NCI-H146 (cell line): ENCODE results near the gene GMNN.
"Not testable (repeated sequence)": the region's sequence is repeated elsewhere in the genome, so short reads cannot be mapped to it uniquely, and the experiment has no call there.

Experiments
- DNase-seq: peaks from one replicate; lab custom pipeline; 2025; lab: John Stamatoyannopoulos, UW

Gene GMNN

DNA sequence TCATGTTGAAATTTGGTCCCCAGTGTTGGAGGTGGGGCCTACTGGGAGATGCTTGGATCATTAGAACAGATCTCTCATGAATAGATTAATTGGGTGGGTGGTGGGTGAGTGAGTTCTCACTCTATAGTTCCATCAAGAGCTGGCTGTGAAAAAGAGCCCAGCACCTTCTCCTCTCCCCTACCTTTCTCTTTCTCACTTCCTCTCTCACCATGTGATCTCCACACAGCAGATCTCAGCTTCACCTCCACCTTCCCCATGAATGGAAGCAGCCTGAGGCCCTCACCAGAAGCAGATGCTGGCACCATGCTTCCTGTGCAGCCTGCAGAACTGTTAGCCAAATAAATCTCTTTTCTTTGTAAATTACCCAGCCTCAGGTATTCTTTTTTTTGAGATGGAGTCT lies 12.9 kb upstream of the GMNN start:
- DNase-seq = no peak

GRCh38 chr6:24763578-24763977 lies 11.2 kb upstream of the GMNN start:
- peak; percentile 7 for DNase-seq

- DNase-seq = not testable (repeated sequence)
Measured at GRCh38 chr6:24764833-24765828, 9.6 kb upstream of the GMNN start.

- DNase-seq = not testable (repeated sequence)
Measured at GRCh38 chr6:24765968-24766367, 8.8 kb upstream of the GMNN start.

- peak; percentile 16 for DNase-seq
Measured at GRCh38 chr6:24766680-24767462, 7.9 kb upstream of the GMNN start.

GRCh38 chr6:24768361-24768760 lies 6.4 kb upstream of the GMNN start:
- no peak for DNase-seq

DNA sequence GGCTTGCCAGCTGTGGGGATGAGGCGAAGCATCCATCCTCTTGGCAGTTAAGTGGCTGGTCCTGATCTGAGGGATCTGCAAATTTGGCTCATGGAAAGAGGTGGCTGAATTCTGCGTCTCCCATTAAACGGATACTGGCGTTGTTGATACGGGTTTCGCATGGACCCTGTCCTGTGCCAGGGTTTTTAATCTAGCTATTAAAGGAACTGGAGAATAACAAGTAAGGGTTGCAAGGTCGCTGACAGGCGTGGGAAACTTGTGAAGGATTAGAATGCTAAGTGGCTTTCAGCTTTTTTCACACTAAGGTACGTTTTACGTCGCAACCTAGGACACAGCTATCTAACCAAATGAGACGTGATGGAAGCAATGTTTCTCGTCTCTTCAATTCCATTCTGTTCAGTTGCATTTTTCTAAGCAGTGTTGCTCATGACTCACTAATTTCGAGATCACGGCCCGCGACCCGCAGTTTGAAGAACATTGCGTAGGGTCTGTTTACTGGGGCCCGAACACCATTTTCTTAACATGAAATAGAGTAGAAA lies 852 bp downstream of the GMNN start:
- no peak for DNase-seq

GRCh38 chr6:24777227-24777626 lies 2.5 kb downstream of the GMNN start:
- no peak for DNase-seq

- DNase-seq = no peak
Measured at GRCh38 chr6:24778121-24778520, 3.4 kb downstream of the GMNN start.

- DNase-seq = no peak
Measured at GRCh38 chr6:24778878-24779277, 4.1 kb downstream of the GMNN start.

DNA sequence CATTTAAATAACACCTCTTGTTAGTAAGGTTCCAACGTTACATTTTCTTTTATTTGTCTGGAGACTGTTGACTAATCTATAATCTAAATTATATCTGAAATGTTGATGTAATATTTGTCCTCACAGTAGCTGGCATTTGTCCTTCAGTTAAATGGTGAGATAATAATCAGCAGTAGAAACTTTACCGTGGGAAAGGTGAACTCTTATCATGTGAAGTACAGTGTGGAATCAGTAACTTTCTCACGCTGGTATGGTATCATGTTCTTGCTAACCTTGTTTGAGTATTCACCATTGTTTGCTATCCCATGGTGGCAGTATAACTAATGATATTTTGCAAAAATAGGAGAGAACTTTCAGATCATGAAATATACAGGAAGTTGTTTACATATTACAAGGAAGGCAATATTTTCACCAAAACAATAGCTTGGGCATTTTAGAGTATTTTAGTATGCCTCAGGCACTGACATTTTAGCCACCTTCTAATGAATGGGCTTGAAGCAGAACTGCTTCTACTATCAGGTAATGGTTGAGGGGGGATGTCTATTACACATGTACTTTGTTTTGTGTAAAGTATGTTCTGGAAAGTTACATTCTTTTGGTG lies 4.8 kb downstream of the GMNN start:
- DNase-seq = peak; percentile 5

GRCh38 chr6:24780206-24780605 lies 5.5 kb downstream of the GMNN start:
- no peak for DNase-seq

DNA sequence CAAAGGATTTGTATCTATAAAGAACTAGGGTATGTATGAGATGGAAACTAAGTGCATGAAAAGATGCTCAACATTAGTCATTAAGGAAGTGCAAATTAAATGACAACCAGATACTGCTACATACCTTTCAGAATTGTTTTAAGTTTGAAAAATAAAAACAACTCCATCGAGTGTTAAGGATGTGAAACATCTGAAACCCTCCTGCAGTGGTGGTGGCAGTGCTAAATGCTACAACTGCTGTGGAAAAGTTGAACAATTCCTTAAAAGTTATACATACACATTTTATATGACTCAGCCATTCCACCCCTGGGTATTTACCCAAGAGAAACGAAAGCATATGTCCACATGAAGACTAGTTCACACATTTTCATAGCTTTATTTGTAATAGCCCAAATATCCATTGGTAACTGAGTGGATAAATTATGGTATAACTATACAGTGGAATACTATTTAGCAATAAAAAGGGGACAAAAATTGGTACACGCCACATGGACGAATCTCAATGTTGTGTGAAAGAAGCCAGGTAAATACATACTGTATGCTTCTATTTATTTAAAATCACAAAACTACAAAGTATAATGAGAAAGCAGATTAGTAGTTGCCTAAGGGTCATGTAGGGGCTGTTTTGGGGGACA lies 13.4 kb downstream of the GMNN start:
- no peak for DNase-seq

DNA sequence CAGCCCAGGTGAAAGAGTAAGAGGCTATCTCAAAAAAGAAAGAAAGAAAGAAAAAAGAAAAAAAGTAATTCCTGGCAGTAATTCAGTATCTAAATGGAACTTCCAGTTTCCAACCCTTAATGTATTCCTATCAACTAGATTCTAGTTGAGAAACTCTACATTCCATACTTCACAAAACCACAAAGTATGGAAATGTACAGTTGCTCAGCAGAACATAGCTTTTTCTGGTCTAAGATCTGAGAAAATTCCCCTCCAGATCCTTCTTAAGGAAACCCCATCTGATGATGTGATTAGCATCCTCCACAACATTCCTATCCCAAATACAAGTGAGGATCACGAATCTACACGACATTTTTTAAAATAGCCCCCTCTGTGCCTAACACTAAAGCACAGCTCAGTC lies 20.4 kb downstream of the GMNN start:
- DNase-seq = no peak

- no peak for DNase-seq
Measured at GRCh38 chr6:24796616-24797290, 22.0 kb downstream of the GMNN start.

GRCh38 chr6:24797596-24798216 lies 23.0 kb downstream of the GMNN start:
- no peak for DNase-seq

DNA sequence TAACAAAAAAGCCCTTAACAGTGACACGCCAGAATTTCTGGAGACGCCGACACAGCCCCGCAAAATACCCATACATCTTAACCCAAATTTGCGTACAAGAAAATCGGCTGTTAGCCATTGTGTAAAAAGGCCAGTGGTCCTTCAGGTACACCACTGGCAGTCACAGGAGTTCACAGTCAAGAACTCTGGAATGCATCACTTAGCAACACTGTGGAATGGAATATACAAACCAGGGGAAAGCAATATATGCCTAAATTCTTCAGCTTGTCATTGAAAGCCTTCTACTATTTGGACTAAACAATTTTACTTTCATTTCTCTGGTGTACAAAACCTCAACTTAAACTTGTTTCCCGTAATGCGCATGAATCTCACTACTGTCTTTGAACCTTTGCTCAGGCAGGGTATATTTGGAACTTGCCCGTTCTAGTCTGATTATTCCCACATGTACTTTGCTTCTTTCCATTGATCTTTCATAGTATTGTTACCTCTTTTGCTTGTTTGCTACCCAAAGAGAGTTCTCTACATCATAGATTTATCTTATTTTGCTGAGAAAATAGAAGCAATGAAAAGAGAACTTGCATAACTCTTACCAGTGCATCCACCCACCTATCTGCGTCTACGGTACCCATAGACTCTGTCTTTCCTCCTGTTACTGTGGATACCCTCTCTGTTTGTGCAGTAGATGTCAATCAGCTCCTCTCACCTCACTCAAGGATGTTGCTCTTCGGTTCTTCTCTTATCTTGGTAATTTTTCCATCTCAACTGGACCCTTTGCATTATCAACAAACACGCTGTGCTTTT lies 24.2 kb downstream of the GMNN start, which contains the start of gene ARMH2:
Gene ARMH2 (minus strand): TSS at position 178 of the 801 bp plus-strand sequence. CDS start 60 bp downstream, at position 118.
- DNase-seq = no peak

- DNase-seq = no peak
Measured at GRCh38 chr6:24799541-24799915, 24.8 kb downstream of the GMNN start.

DNA sequence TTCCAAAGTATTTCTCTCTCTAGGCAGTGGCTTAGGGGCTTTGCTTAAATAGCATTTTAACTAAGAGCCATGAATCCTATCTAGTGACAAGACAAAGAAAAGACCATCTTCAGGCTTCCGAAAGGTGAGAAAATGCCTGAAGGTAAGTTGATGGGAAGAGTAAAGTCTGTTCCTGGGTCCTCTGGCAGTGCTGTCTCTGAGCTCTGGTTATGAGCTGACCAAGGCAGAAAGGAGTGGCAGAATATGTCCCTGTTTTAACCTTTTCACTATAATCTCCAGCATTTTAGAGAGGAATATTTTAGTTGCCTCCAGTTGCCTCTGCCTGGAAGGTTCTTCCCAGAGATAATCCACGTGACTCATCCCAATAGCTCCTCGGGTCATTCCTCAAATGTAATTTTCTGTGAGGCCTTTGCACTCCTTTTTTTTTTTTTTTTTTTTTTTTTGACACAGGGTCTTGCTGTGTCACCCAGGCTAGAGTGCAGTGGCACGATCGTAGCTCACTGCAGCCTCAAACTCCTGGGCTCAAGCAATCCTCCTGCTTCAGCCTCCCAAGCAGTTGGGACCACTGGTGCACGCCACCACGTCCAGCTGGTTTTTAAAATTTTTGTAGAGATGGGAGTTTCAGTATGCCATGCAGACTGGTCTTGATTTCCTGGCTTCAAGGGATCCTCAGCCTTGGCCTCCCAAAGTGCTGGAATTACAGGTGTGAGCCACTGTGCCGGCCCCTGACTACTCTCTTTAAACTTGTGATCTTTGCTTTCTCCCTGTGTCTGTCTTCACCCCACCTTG lies 27.7 kb downstream of the GMNN start:
- no peak for DNase-seq
